GM12878 (cell line): ENCODE data around the gene PBOV1.

Source experiments
- CTCF ChIP-seq, 3 experiments: IDR thresholded peaks in 2 of 3; conservative IDR thresholded peaks in 1 of 3; 2 replicates each; pipeline ENCODE4 v1.5.1; 2011; ENCODE audit warnings: low read depth in 3 of 3, low read length in 3 of 3, mild to moderate bottlenecking in 3 of 3, control low read depth in 2 of 3, moderate library complexity in 2 of 3, inconsistent platforms in 1 of 3, mixed read lengths in 1 of 3; ENCODE audit not compliant: control insufficient read depth in 2 of 3, insufficient read depth in 1 of 3; ENCODE audit errors: extremely low read depth in 1 of 3
- EP300 ChIP-seq, 2 experiments: fragments of 150-350 bp in 1 of 2; IDR thresholded peaks; 2 replicates each; pipeline ENCODE4 v1.6.1; 2011 to 2012; ENCODE audit warnings: low read depth in 2 of 2, low read length in 2 of 2, borderline replicate concordance in 1 of 2, improper control_type of control experiment in 1 of 2, inconsistent platforms in 1 of 2; ENCODE audit not compliant: control insufficient read depth in 1 of 2
- FOXM1 ChIP-seq: IDR thresholded peaks from 2 replicates; pipeline ENCODE4 v1.6.1; 2012; ENCODE audit warnings: low read depth, mild to moderate bottlenecking, inconsistent platforms, low read length, moderate library complexity
- JUND ChIP-seq: IDR thresholded peaks from 2 replicates; pipeline ENCODE4 v1.6.1; 2012; ENCODE audit warnings: low read depth, mild to moderate bottlenecking, low read length, improper control_type of control experiment, moderate library complexity
- KAT2A ChIP-seq: conservative IDR thresholded peaks from 2 replicates; pipeline ENCODE4 v1.6.1; 2011; ENCODE audit warnings: low read depth, low read length; ENCODE audit not compliant: control insufficient read depth
- POLR2A ChIP-seq: IDR thresholded peaks from 2 replicates; pipeline ENCODE4 v1.6.1; 2011; ENCODE audit warnings: low read depth, mild to moderate bottlenecking, low read length
- POLR2AphosphoS5 ChIP-seq: IDR thresholded peaks from 2 replicates; pipeline ENCODE4 v1.6.1; 2011; ENCODE audit warnings: mild to moderate bottlenecking, low read length, inconsistent platforms
- SMAD5 ChIP-seq: IDR thresholded peaks from 2 replicates; pipeline ENCODE4 v1.6.1; 2016; ENCODE audit warnings: antibody characterized with exemption, low read depth
- YY1 ChIP-seq: IDR thresholded peaks from 2 replicates; pipeline ENCODE4 v1.6.1; 2011; ENCODE audit warnings: low read depth, mild to moderate bottlenecking, low read length

- TF ChIP-seq POLR2A, result no peak
- TF ChIP-seq POLR2AphosphoS5, result no peak
- no peak for TF ChIP-seq KAT2A
- TF ChIP-seq SMAD5, result no peak
- no peak for TF ChIP-seq CTCF (IDR thresholded peaks at IDR 0.05 in 2 of 3, conservative IDR thresholded peaks at IDR 0.05 in 1 of 3; ENCODE audit: control insufficient read depth in 2 of 3, extremely low read depth in 1 of 3, insufficient read depth in 1 of 3, low read depth in 3 of 3, low read length in 3 of 3)
- TF ChIP-seq YY1, result no peak
- no peak for TF ChIP-seq FOXM1
- TF ChIP-seq EP300 (IDR thresholded peaks at IDR 0.05; ENCODE audit: borderline replicate concordance in 1 of 2, control insufficient read depth in 1 of 2, low read depth in 2 of 2, low read length in 2 of 2), result no peak
- no peak for TF ChIP-seq JUND
Measured at GRCh38 chr6:138264372-138264880, 46.1 kb upstream of the PBOV1 start.
